Mucosa of descending colon (tissue), 3 donors: ENCODE results near the gene CHRM5. TPM values are rescaled to one million over a fixed set of nuclear protein-coding genes. Genes with fewer than 3 reads are reported as not detected.

Experiments used
- ATAC-seq: fragments of 200-7000 bp; cut with Tn5 transposase; one replicate; pipeline ENCODE4 v1.9.1; 2020; ENCODE audit warnings: mild to moderate bottlenecking, moderate library complexity
- DNase-seq, 3 donors: peaks; one replicate each; pipeline ENCODE4 v3.0.0-alpha.2; 2020
- H3K36me3 ChIP-seq: fragments of 200-600 bp; one replicate; pipeline ENCODE4 v1.8.0; 2021; ENCODE audit warnings: low read depth, mild to moderate bottlenecking
- H3K4me1 ChIP-seq: fragments of 200-600 bp; one replicate; pipeline ENCODE4 v1.8.0; 2021; ENCODE audit warnings: low read depth, mild to moderate bottlenecking
- H3K4me3 ChIP-seq: fragments of 200-600 bp; one replicate; pipeline ENCODE4 v1.8.0; 2021; ENCODE audit warnings: mild to moderate bottlenecking
- H3K9me3 ChIP-seq: fragments of 200-600 bp; one replicate; pipeline ENCODE4 v1.8.0; 2021; ENCODE audit warnings: mild to moderate bottlenecking
- CTCF ChIP-seq: fragments of 200-600 bp; IDR thresholded peaks from one replicate; pipeline ENCODE4 v1.8.0; 2022; ENCODE audit warnings: antibody characterized with exemption, mild to moderate bottlenecking
- intact Hi-C, 2 donors: fragments of 100-400 bp; cut with DNase I in 1 of 2; cut with micrococcal nuclease in 1 of 2; formaldehyde crosslinking; loops; one replicate each; pipeline versions ENCODE4 v1.11.0 to v1.11.1; 2022; cut with DNase I, micrococcal nuclease
- total RNA-seq, 3 donors: library from RNA; stranded (reverse); fragmentation: NEBNext Ultra II Directional in 2 of 3; extraction: Animal tissue kit (Norgen Biotek cat#: 25700) in 2 of 3; gene quantifications; one replicate each; pipeline versions ENCODE4 v1.2.1 to v1.2.4, GENCODE V29; 2021 to 2023
- donor health status: DM: no; HTN: no; CAD: no; lungs with moderate emphysema.
- donor health status: DM: no; HTN: no; CAD: no.
- donor health status: DM: no; HTN: yes; CAD: no.

CHRM5 gene
- total RNA-seq, 3 donors from 2014 or later = not detected

- Histone ChIP-seq H3K4me3 (no peak overlapping the region), H3K9me3 (no peaks in the 10 kb centered on the region), H3K36me3 (no peaks in the 10 kb centered on the region), H3K4me1 (peaks cover 3% of the 10 kb centered on the region)
- TF ChIP-seq CTCF = no peak
- peak; percentile 82 for ATAC-seq
- peak in 2 of 3 donors; percentile 53 to 55 for DNase-seq
- intact Hi-C loops = no loop called here
These were observed 115.8 kb downstream of the CHRM5 start for GRCh38 chr15:34084086-34084485.

- DNase-seq = no peak
- Histone ChIP-seq H3K4me1 (no peaks in the 10 kb centered on the region), H3K36me3 (no peaks in the 10 kb centered on the region), H3K4me3 (no peak overlapping the region), H3K9me3 (no peaks in the 10 kb centered on the region)
- no peak for ATAC-seq
- intact Hi-C loops = no loop called here
- no peak for TF ChIP-seq CTCF
These were observed 117.4 kb downstream of the CHRM5 start for GRCh38 chr15:34085746-34086145.

- TF ChIP-seq CTCF = no peak
- DNase-seq (no peak), ATAC-seq (no peak)
- H3K9me3 ChIP-seq = no peaks in the 10 kb centered on the region
- intact Hi-C loops = loop anchor here (5.0 to 10.0 kb wide), 2 partner anchors 115 to 122 kb away; partner anchors contain the start of gene KATNBL1 (in 1 of the 2)
- no peak overlapping the region for H3K4me3 ChIP-seq
- peaks cover 12% of the 10 kb centered on the region for H3K4me1 ChIP-seq
- H3K36me3 ChIP-seq = no peaks in the 10 kb centered on the region
These were observed 131.6 kb downstream of the CHRM5 start for GRCh38 chr15:34099914-34100313.

GRCh38 chr15:34101366-34102174 is 133.3 kb downstream of the CHRM5 start, which contains the start of the genes EMC7 and PGBD4:
TSS of gene EMC7 (minus strand) at chr15:34101862. CDS start at chr15:34101839, 23 bp downstream.
TSS of gene PGBD4 (plus strand) at chr15:34102083. CDS start at chr15:34102532, 449 bp downstream.
- TF ChIP-seq CTCF = peak; percentile 6
- Histone ChIP-seq H3K4me3 (peak within 1 kb of the TSS; percentile 67), H3K4me1 (peaks cover 12% of the 10 kb centered on the region), H3K9me3 (no peaks in the 10 kb centered on the region), H3K36me3 (no peaks in the 10 kb centered on the region)
- ATAC-seq = peak; percentile 99
- intact Hi-C loops = loop anchor here (5.0 to 10.0 kb wide), 2 partner anchors 113 to 121 kb away; partner anchors contain the start of gene KATNBL1 (in 1 of the 2)
- peak; percentile 98 to 99 (median 99) for DNase-seq

GRCh38 chr15:34102175-34102925 is 134.1 kb downstream of the CHRM5 start:
- DNase-seq (no peak), ATAC-seq (peak; percentile 32)
- intact Hi-C loops = loop anchor here (5.0 to 10.0 kb wide), 2 partner anchors 112 to 120 kb away; partner anchors contain the start of gene KATNBL1 (in 1 of the 2)
- Histone ChIP-seq H3K36me3 (no peaks in the 10 kb centered on the region), H3K9me3 (no peaks in the 10 kb centered on the region), H3K4me3 (peak overlapping the region; percentile 67), H3K4me1 (peaks cover 12% of the 10 kb centered on the region)
- no peak for TF ChIP-seq CTCF
